Measurements from ENCODE around the gene RGS6. TPM values are rescaled to one million over a fixed set of nuclear protein-coding genes. Genes with fewer than 3 reads are reported as not detected.

The RGS6 gene
- total RNA-seq, 1 donor from 2014 or later, result 0.34 TPM

GRCh38 chr14:71964716-71965115, 32.5 kb downstream of the RGS6 start:
- no peaks in the 10 kb centered on the region for H3K27me3 Mint-ChIP-seq (ENCODE audit: low read depth, unreplicated experiment)
- Histone ChIP-seq H2AFZ (ENCODE audit: low read depth, low read length) (no peak overlapping the region), H3K27ac (ENCODE audit: low read depth, low read length) (no peak overlapping the region), H4K20me1 (ENCODE audit: insufficient read depth, low read length) (no peaks in the 10 kb centered on the region), H3K4me1 (ENCODE audit: insufficient read depth, low read length) (no peaks in the 10 kb centered on the region), H3K36me3 (ENCODE audit: insufficient read depth, low read length) (no peaks in the 10 kb centered on the region), H3K9me3 (ENCODE audit: insufficient read depth, low read depth, low read length) (no peaks in the 10 kb centered on the region), H3K4me2 (ENCODE audit: low read length) (no peak overlapping the region), H3K27me3 (ENCODE audit: insufficient read depth, low read length) (peaks cover 2% of the 10 kb centered on the region), H3K9ac (ENCODE audit: low read length) (no peak overlapping the region), H3K79me2 (ENCODE audit: insufficient read depth, low read length) (no peaks in the 10 kb centered on the region), H3K4me3 (ENCODE audit: insufficient read depth, low read depth, low read length) (no peak overlapping the region)
- H3K27ac Mint-ChIP-seq (ENCODE audit: unreplicated experiment), result no peak overlapping the region
- H3K4me3 Mint-ChIP-seq (ENCODE audit: unreplicated experiment), result no peak overlapping the region
- no peaks in the 10 kb centered on the region for H3K36me3 Mint-ChIP-seq (ENCODE audit: low read depth, unreplicated experiment)
- H3K9me3 Mint-ChIP-seq (ENCODE audit: unreplicated experiment), result peaks cover 2% of the 10 kb centered on the region
- FAIRE-seq, result no peak
- TF ChIP-seq EZH2 (IDR thresholded peaks at IDR 0.05; ENCODE audit: insufficient read depth, low read length), result no peak
- TF ChIP-seq CTCF (IDR thresholded peaks at IDR 0.05; ENCODE audit: insufficient read depth, low read depth, low read length), result no peak
- no peak for DNase-seq (ENCODE audit: low read depth)
- H3K4me1 Mint-ChIP-seq (ENCODE audit: low read depth, unreplicated experiment), result no peaks in the 10 kb centered on the region

DNA sequence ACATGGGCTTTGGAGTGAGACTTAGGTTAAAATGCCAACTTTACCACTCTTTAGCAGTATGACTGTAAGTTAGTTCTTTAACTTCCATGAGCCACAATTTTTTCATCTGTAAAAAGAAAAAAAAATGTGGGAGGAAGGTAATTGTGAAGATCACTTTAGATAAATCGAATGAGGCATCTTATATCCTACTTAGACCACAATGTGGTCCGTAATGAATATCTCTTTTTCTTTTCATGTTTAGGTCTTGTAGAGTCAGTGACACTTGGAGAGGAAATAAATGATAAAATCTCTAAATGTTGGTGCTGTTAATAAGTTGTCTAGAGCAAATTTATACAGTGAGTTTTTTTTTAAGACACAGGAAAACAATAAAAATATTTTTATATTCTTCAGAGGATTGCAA, 34.3 kb downstream of the RGS6 start:
- Mint-ChIP-seq H3K27ac (ENCODE audit: unreplicated experiment) (no peak overlapping the region), H3K4me1 (ENCODE audit: low read depth, unreplicated experiment) (no peaks in the 10 kb centered on the region), H3K4me3 (ENCODE audit: unreplicated experiment) (no peak overlapping the region), H3K27me3 (ENCODE audit: low read depth, unreplicated experiment) (no peaks in the 10 kb centered on the region), H3K36me3 (ENCODE audit: low read depth, unreplicated experiment) (no peaks in the 10 kb centered on the region), H3K9me3 (ENCODE audit: unreplicated experiment) (peaks cover 5% of the 10 kb centered on the region)
- Histone ChIP-seq H3K36me3 (ENCODE audit: insufficient read depth, low read length) (no peaks in the 10 kb centered on the region), H3K79me2 (ENCODE audit: insufficient read depth, low read length) (no peaks in the 10 kb centered on the region), H2AFZ (ENCODE audit: low read depth, low read length) (no peak overlapping the region), H3K27me3 (ENCODE audit: insufficient read depth, low read length) (no peaks in the 10 kb centered on the region), H3K4me3 (ENCODE audit: insufficient read depth, low read depth, low read length) (no peak overlapping the region), H3K9me3 (ENCODE audit: insufficient read depth, low read depth, low read length) (no peaks in the 10 kb centered on the region), H3K4me1 (ENCODE audit: insufficient read depth, low read length) (no peaks in the 10 kb centered on the region), H3K27ac (ENCODE audit: low read depth, low read length) (no peak overlapping the region), H4K20me1 (ENCODE audit: insufficient read depth, low read length) (no peaks in the 10 kb centered on the region), H3K9ac (ENCODE audit: low read length) (no peak overlapping the region), H3K4me2 (ENCODE audit: low read length) (no peak overlapping the region)
- TF ChIP-seq CTCF (IDR thresholded peaks at IDR 0.05; ENCODE audit: insufficient read depth, low read depth, low read length), result no peak
- no peak for TF ChIP-seq EZH2 (IDR thresholded peaks at IDR 0.05; ENCODE audit: insufficient read depth, low read length)
- FAIRE-seq (no peak), DNase-seq (ENCODE audit: low read depth) (no peak)

- Histone ChIP-seq H2AFZ (ENCODE audit: low read depth, low read length) (no peak overlapping the region), H3K79me2 (ENCODE audit: insufficient read depth, low read length) (no peaks in the 10 kb centered on the region), H3K9me3 (ENCODE audit: insufficient read depth, low read depth, low read length) (no peaks in the 10 kb centered on the region), H3K4me1 (ENCODE audit: insufficient read depth, low read length) (no peaks in the 10 kb centered on the region), H3K4me2 (ENCODE audit: low read length) (no peak overlapping the region), H3K27ac (ENCODE audit: low read depth, low read length) (no peak overlapping the region), H3K36me3 (ENCODE audit: insufficient read depth, low read length) (no peaks in the 10 kb centered on the region), H3K4me3 (ENCODE audit: insufficient read depth, low read depth, low read length) (no peak overlapping the region), H4K20me1 (ENCODE audit: insufficient read depth, low read length) (no peaks in the 10 kb centered on the region), H3K9ac (ENCODE audit: low read length) (no peak overlapping the region), H3K27me3 (ENCODE audit: insufficient read depth, low read length) (no peaks in the 10 kb centered on the region)
- Mint-ChIP-seq H3K27ac (ENCODE audit: unreplicated experiment) (no peak overlapping the region), H3K4me3 (ENCODE audit: unreplicated experiment) (no peak overlapping the region), H3K36me3 (ENCODE audit: low read depth, unreplicated experiment) (no peaks in the 10 kb centered on the region), H3K27me3 (ENCODE audit: low read depth, unreplicated experiment) (no peaks in the 10 kb centered on the region), H3K9me3 (ENCODE audit: unreplicated experiment) (peaks cover 5% of the 10 kb centered on the region), H3K4me1 (ENCODE audit: low read depth, unreplicated experiment) (no peaks in the 10 kb centered on the region)
- FAIRE-seq (no peak), DNase-seq (ENCODE audit: low read depth) (no peak)
- TF ChIP-seq EZH2 (IDR thresholded peaks at IDR 0.05; ENCODE audit: insufficient read depth, low read length), result no peak
- no peak for TF ChIP-seq CTCF (IDR thresholded peaks at IDR 0.05; ENCODE audit: insufficient read depth, low read depth, low read length)
Measured at GRCh38 chr14:71967704-71968103, 35.5 kb downstream of the RGS6 start.

Measured in astrocyte (in vitro differentiated cells and primary cell).